ENCODE measurements around the gene KCNQ1.

Gene KCNQ1

GRCh38 chr11:2539371-2540222 lies 94.8 kb downstream of the KCNQ1 start:
- no peak for DNase-seq

GRCh38 chr11:2540223-2540991 lies 95.6 kb downstream of the KCNQ1 start:
- no peak for DNase-seq

- DNase-seq: no peak
These were observed 96.3 kb downstream of the KCNQ1 start for GRCh38 chr11:2540992-2541680.

GRCh38 chr11:2541881-2542361 lies 97.1 kb downstream of the KCNQ1 start:
- DNase-seq: no peak

- no peak for DNase-seq
These were observed 97.6 kb downstream of the KCNQ1 start for GRCh38 chr11:2542406-2542805.

GRCh38 chr11:2547806-2548205 lies 103.0 kb downstream of the KCNQ1 start:
- DNase-seq: no peak

- DNase-seq: no peak
These were observed 103.8 kb downstream of the KCNQ1 start for GRCh38 chr11:2548596-2548995.

- no peak for DNase-seq
These were observed 104.3 kb downstream of the KCNQ1 start for GRCh38 chr11:2549080-2549479.

- no peak for DNase-seq
These were observed 104.7 kb downstream of the KCNQ1 start for GRCh38 chr11:2549491-2549875.

- DNase-seq: peak; percentile 48
These were observed 105.2 kb downstream of the KCNQ1 start for GRCh38 chr11:2549876-2550605.

GRCh38 chr11:2550606-2550970 lies 105.8 kb downstream of the KCNQ1 start:
- no peak for DNase-seq

GRCh38 chr11:2551131-2551530 lies 106.3 kb downstream of the KCNQ1 start:
- no peak for DNase-seq

GRCh38 chr11:2552210-2552609 lies 107.4 kb downstream of the KCNQ1 start:
- DNase-seq: no peak

GRCh38 chr11:2553198-2553597 lies 108.4 kb downstream of the KCNQ1 start:
- no peak for DNase-seq

GRCh38 chr11:2553886-2554285 lies 109.1 kb downstream of the KCNQ1 start:
- DNase-seq: no peak

- DNase-seq: no peak
These were observed 109.8 kb downstream of the KCNQ1 start for GRCh38 chr11:2554338-2555207.

- DNase-seq: no peak
These were observed 110.5 kb downstream of the KCNQ1 start for GRCh38 chr11:2555336-2555735.

- DNase-seq: no peak
These were observed 111.1 kb downstream of the KCNQ1 start for GRCh38 chr11:2555891-2556290.

GRCh38 chr11:2557381-2557780 lies 112.6 kb downstream of the KCNQ1 start:
- no peak for DNase-seq

- no peak for DNase-seq
These were observed 113.6 kb downstream of the KCNQ1 start for GRCh38 chr11:2558397-2558796.

GRCh38 chr11:2558861-2559526 lies 114.2 kb downstream of the KCNQ1 start:
- no peak for DNase-seq
